H1 (cell line): Measurements from ENCODE around the gene BPIFB6. TPM values are rescaled to one million over a fixed set of nuclear protein-coding genes. Genes with fewer than 3 reads are reported as not detected.

ENCODE experiments used
- CTCF ChIA-PET: fragments of 300-600 bp; sonication (Branson Sonifier 250); formaldehyde crosslinking; loops from one replicate; lab custom pipeline; 2021; ENCODE audit not compliant: partially characterized antibody; lab: Charles Lee
- POLR2A ChIA-PET: fragments of 300-600 bp; sonication (Branson Sonifier 250); formaldehyde crosslinking; loops from one replicate; lab custom pipeline; 2021; ENCODE audit warnings: inconsistent platforms; ENCODE audit not compliant: partially characterized antibody; lab: Charles Lee
- DNase-seq, 2 experiments: peaks; one replicate each; pipeline versions ENCODE4 v3.0.0 to v3.0.0-alpha.2; 2010 to 2022; ENCODE audit warnings: low spot score in 2 of 2, low read depth in 1 of 2, mixed read lengths in 1 of 2
- FAIRE-seq: peaks from 2 replicates; lab custom pipeline; 2011; peaks lifted over from hg19 to GRCh38; lab: Jason Lieb, UNC
- H2AFZ ChIP-seq: 2 replicates; pipeline ENCODE4 v1.8.1; 2012; ENCODE audit warnings: low read length, inconsistent platforms
- H2AK5ac ChIP-seq: 2 replicates; pipeline ENCODE4 v1.6.1; 2013; ENCODE audit warnings: low read depth, low read length
- H2BK120ac ChIP-seq: replicated peaks from 2 replicates; pipeline ENCODE3; 2013; ENCODE audit warnings: low read depth, low read length, inconsistent platforms
- H2BK12ac ChIP-seq: 2 replicates; pipeline ENCODE4 v1.6.1; 2013; ENCODE audit warnings: low read depth, low read length
- H2BK15ac ChIP-seq: 2 replicates; pipeline ENCODE4 v1.6.1; 2013; ENCODE audit warnings: low read length
- H2BK20ac ChIP-seq: 2 replicates; pipeline ENCODE4 v1.6.1; 2013; ENCODE audit warnings: low read length
- H2BK5ac ChIP-seq: 2 replicates; pipeline ENCODE4 v1.6.1; 2013; ENCODE audit warnings: low read depth, low read length
- H3K14ac ChIP-seq: 2 replicates; pipeline ENCODE4 v1.6.1; 2013; ENCODE audit warnings: inconsistent platforms; ENCODE audit not compliant: insufficient read length
- H3K18ac ChIP-seq: 2 replicates; pipeline ENCODE4 v1.6.1; 2013; ENCODE audit warnings: low read length; ENCODE audit errors: extremely low read depth
- H3K23ac ChIP-seq: 2 replicates; pipeline ENCODE4 v1.6.1; 2013; ENCODE audit warnings: inconsistent platforms; ENCODE audit not compliant: insufficient read length
- H3K23me2 ChIP-seq: 2 replicates; pipeline ENCODE4 v1.6.1; 2013; ENCODE audit warnings: low read depth, low read length
- H3K27ac ChIP-seq: 2 replicates; pipeline ENCODE4 v1.6.1; 2011; ENCODE audit warnings: low read depth, low read length, inconsistent platforms
- H3K27me3 ChIP-seq, 4 experiments: replicated peaks in 1 of 4; 1 replicate in 1 of 4; 2 replicates in 3 of 4; pipeline versions ENCODE4 v1.6.1 to v1.8.1; 2011 to 2013; ENCODE audit warnings: low read length in 3 of 4, mild to moderate bottlenecking in 3 of 4, inconsistent platforms in 2 of 4, mixed read lengths in 2 of 4, moderate library complexity in 1 of 4; ENCODE audit not compliant: control insufficient read depth in 3 of 4, insufficient read depth in 3 of 4; ENCODE audit errors: extremely low read depth in 1 of 4
- H3K36me3 ChIP-seq, 4 experiments: 2 replicates each; pipeline versions ENCODE4 v1.6.1 to v1.8.1; 2011 to 2013; ENCODE audit warnings: mild to moderate bottlenecking in 4 of 4, low read length in 3 of 4, moderate library complexity in 2 of 4, control low read depth in 1 of 4, inconsistent platforms in 1 of 4; ENCODE audit not compliant: insufficient read depth in 4 of 4, control insufficient read depth in 2 of 4
- H3K4ac ChIP-seq: replicated peaks from 2 replicates; pipeline ENCODE3; 2013; ENCODE audit warnings: low read length, low read depth, mixed read lengths, inconsistent platforms; ENCODE audit not compliant: insufficient read length
- H3K4me1 ChIP-seq, 4 experiments: replicated peaks in 1 of 4; 1 replicate in 1 of 4; 2 replicates in 3 of 4; pipeline versions ENCODE4 v1.6.1 to v1.8.1; 2011 to 2013; ENCODE audit warnings: low read length in 3 of 4, inconsistent platforms in 2 of 4, mixed read lengths in 1 of 4; ENCODE audit not compliant: insufficient read depth in 4 of 4, control insufficient read depth in 3 of 4
- H3K4me2 ChIP-seq, 2 experiments: 2 replicates each; pipeline versions ENCODE4 v1.6.1 to v1.8.1; 2011 to 2013; ENCODE audit warnings: low read depth in 2 of 2, low read length in 2 of 2, control low read depth in 1 of 2, inconsistent platforms in 1 of 2, mild to moderate bottlenecking in 1 of 2; ENCODE audit not compliant: insufficient read depth in 1 of 2
- H3K4me3 ChIP-seq, 4 experiments: fragments of 200-600, 300-600 bp in 1 of 4; sonication (generic), shearing (Covaris generic), sonication (Bioruptor Twin) in 1 of 4; 2 replicates each; pipeline versions ENCODE4 v1.5.1 to v1.8.1; 2011 to 2016; ENCODE audit warnings: low read length in 4 of 4, low read depth in 3 of 4, control low read depth in 2 of 4, inconsistent platforms in 2 of 4, mild to moderate bottlenecking in 2 of 4, mixed read lengths in 1 of 4, moderate library complexity in 1 of 4; ENCODE audit not compliant: insufficient read depth in 2 of 4; ENCODE audit errors: extremely low read depth in 1 of 4
- H3K56ac ChIP-seq: replicated peaks from 2 replicates; pipeline ENCODE3; 2013; ENCODE audit warnings: low read depth, mild to moderate bottlenecking, mixed read lengths, low read length, inconsistent platforms; ENCODE audit not compliant: insufficient read length
- H3K79me1 ChIP-seq: 2 replicates; pipeline ENCODE4 v1.6.1; 2013; ENCODE audit warnings: low read depth, low read length, control low read depth
- H3K79me2 ChIP-seq, 2 experiments: 2 replicates each; pipeline versions ENCODE4 v1.6.1 to v1.8.1; 2012 to 2013; ENCODE audit warnings: low read length in 2 of 2, mild to moderate bottlenecking in 2 of 2, inconsistent platforms in 1 of 2; ENCODE audit not compliant: insufficient read depth in 2 of 2, control insufficient read depth in 1 of 2
- H3K9ac ChIP-seq, 4 experiments: replicated peaks in 1 of 4; 1 replicate in 1 of 4; 2 replicates in 3 of 4; pipeline versions ENCODE4 v1.6.1 to v1.8.1; 2011 to 2013; ENCODE audit warnings: low read depth in 3 of 4, low read length in 3 of 4, control low read depth in 2 of 4, mild to moderate bottlenecking in 2 of 4, moderate library complexity in 2 of 4, inconsistent platforms in 1 of 4; ENCODE audit errors: extremely low read depth in 1 of 4
- H3K9me3 ChIP-seq, 2 experiments: 2 replicates each; pipeline versions ENCODE4 v1.6.1 to v1.8.1; 2012 to 2013; ENCODE audit warnings: mild to moderate bottlenecking in 2 of 2, moderate library complexity in 2 of 2, control low read depth in 1 of 2, inconsistent platforms in 1 of 2, low read depth in 1 of 2, low read length in 1 of 2, mixed read lengths in 1 of 2; ENCODE audit not compliant: insufficient read depth in 2 of 2
- H4K20me1 ChIP-seq, 2 experiments: replicated peaks in 1 of 2; 2 replicates each; pipeline versions ENCODE3 to v1.8.1; 2011 to 2013; ENCODE audit warnings: inconsistent platforms in 2 of 2, low read length in 2 of 2, mild to moderate bottlenecking in 1 of 2; ENCODE audit not compliant: insufficient read depth in 2 of 2, control insufficient read depth in 1 of 2
- H4K5ac ChIP-seq: 2 replicates; pipeline ENCODE4 v1.6.1; 2013; ENCODE audit warnings: low read length, low read depth, mixed read lengths, inconsistent platforms; ENCODE audit not compliant: insufficient read length
- H4K8ac ChIP-seq: 2 replicates; pipeline ENCODE4 v1.8.0; 2013; ENCODE audit warnings: mild to moderate bottlenecking, moderate library complexity, low read length, inconsistent platforms; ENCODE audit not compliant: insufficient read depth; ENCODE audit errors: extremely low read depth
- H4K91ac ChIP-seq: replicated peaks from 2 replicates; pipeline ENCODE3; 2013; ENCODE audit warnings: low read length, mixed read lengths, inconsistent platforms; ENCODE audit not compliant: insufficient read length
- ATF3 ChIP-seq: IDR thresholded peaks from 2 replicates; pipeline ENCODE4 v1.6.1; 2011; ENCODE audit warnings: low read depth, mild to moderate bottlenecking, low read length; ENCODE audit not compliant: insufficient read depth
- BRCA1 ChIP-seq: IDR thresholded peaks from 2 replicates; pipeline ENCODE4 v1.6.1; 2012; ENCODE audit warnings: low read depth, low read length, improper control_type of control experiment
- CEBPB ChIP-seq: IDR thresholded peaks from 2 replicates; pipeline ENCODE4 v1.6.1; 2012; ENCODE audit warnings: low read depth, low read length
- EGR1 ChIP-seq: IDR thresholded peaks from 2 replicates; pipeline ENCODE4 v1.6.1; 2011; ENCODE audit warnings: low read depth, low read length, borderline replicate concordance
- FOSL1 ChIP-seq: IDR thresholded peaks from 2 replicates; pipeline ENCODE4 v1.6.1; 2011; ENCODE audit warnings: mild to moderate bottlenecking, low read depth, low read length, moderate library complexity; ENCODE audit not compliant: insufficient read depth
- HDAC2 ChIP-seq, 2 experiments: fragments of 300-600 bp in 1 of 2; sonication (generic) in 1 of 2; IDR thresholded peaks; 2 replicates each; pipeline ENCODE4 v1.6.1; 2011 to 2012; ENCODE audit warnings: low read depth in 2 of 2, low read length in 2 of 2, mild to moderate bottlenecking in 2 of 2, moderate library complexity in 2 of 2, borderline replicate concordance in 1 of 2, inconsistent platforms in 1 of 2
- NANOG ChIP-seq: IDR thresholded peaks from 2 replicates; pipeline ENCODE4 v1.6.1; 2011; ENCODE audit warnings: low read length, low read depth, mild to moderate bottlenecking, inconsistent platforms; ENCODE audit not compliant: insufficient read depth, poor library complexity, severe bottlenecking
- POLR2A ChIP-seq, 2 experiments: IDR thresholded peaks; 1 replicate in 1 of 2; 2 replicates in 1 of 2; pipeline ENCODE4 v1.6.1; 2011; ENCODE audit warnings: low read depth in 2 of 2, low read length in 2 of 2, mild to moderate bottlenecking in 2 of 2; ENCODE audit errors: control extremely low read depth in 1 of 2
- POLR2AphosphoS5 ChIP-seq: IDR thresholded peaks from 2 replicates; pipeline ENCODE4 v1.6.1; 2011; ENCODE audit warnings: low read depth, low read length
- RFX5 ChIP-seq: IDR thresholded peaks from 2 replicates; pipeline ENCODE4 v1.6.1; 2011; ENCODE audit warnings: low read depth, low read length, improper control_type of control experiment, borderline replicate concordance
- SIRT6 ChIP-seq: IDR thresholded peaks from one replicate; pipeline ENCODE4 v1.7.1; 2012; ENCODE audit warnings: low read length, inconsistent platforms
- TAF7 ChIP-seq: optimal IDR thresholded peaks from 2 replicates; pipeline ENCODE3; 2011; ENCODE audit warnings: low read depth, mild to moderate bottlenecking, inconsistent platforms, low read length, moderate library complexity, borderline replicate concordance
- WGBS, 2 experiments: shearing (Covaris generic) in 1 of 2; methylation state at CpG; one replicate each; pipeline versions ENCODE4 v1.1.6 to v1.1.7; 2013 to 2015; ENCODE audit warnings: low lambda C conversion rate in 2 of 2, mixed read lengths in 2 of 2, inconsistent platforms in 1 of 2, low coverage in 1 of 2, missing lambda C conversion rate in 1 of 2; ENCODE audit not compliant: insufficient replicate concordance in 2 of 2, insufficient coverage in 1 of 2, insufficient read length in 1 of 2; ENCODE audit errors: extremely low coverage in 1 of 2, missing lambda C conversion rate in 1 of 2; 5-methylcytosine and 5-hydroxymethylcytosine counted together
- polyA plus RNA-seq, 7 experiments: library from polyadenylated mRNA; depleted of rRNA in 3 of 7; stranded (reverse) in 5 of 7; unstranded in 2 of 7; fragments of >200 nt in 5 of 7; fragments of 200-250 nt in 2 of 7; gene quantifications; 1 replicate in 5 of 7; 2 replicates in 1 of 7; 4 replicates in 1 of 7; pipeline versions ENCODE4 v1.2.1 to v1.2.3, GENCODE V29; 2011 to 2013; ENCODE audit warnings: missing spikeins in 2 of 7, mixed read lengths in 2 of 7
- total RNA-seq: library from RNA; stranded (reverse); fragmentation: NEBNext Ultra II Directional; extraction: Animal tissue kit (Norgen Biotek cat#: 25700); gene quantifications from 2 replicates; pipeline ENCODE4 v1.2.1, GENCODE V29; 2021

BPIFB6 gene
- total and polyA plus RNA-seq, 2 of the 8 experiments (the other 6 are each of a cell fraction or from before 2014, with no cell fraction given): not detected

- CTCF ChIA-PET: interaction anchor here (0.6 to 1.7 kb wide), 2 partner anchors 13 to 49 kb away, joined by 3 read pairs; no protein-coding TSS in a partner anchor
- TF ChIP-seq NANOG (no peak), FOSL1 (no peak), ATF3 (no peak), CEBPB (no peak), TAF7 (no peak), SIRT6 (no peak), POLR2AphosphoS5 (no peak), EGR1 (no peak), POLR2A (IDR thresholded peaks at IDR 0.05; ENCODE audit: control extremely low read depth in 1 of 2, low read depth in 2 of 2, low read length in 2 of 2) (no peak), RFX5 (no peak), BRCA1 (no peak), HDAC2 (IDR thresholded peaks at IDR 0.05; ENCODE audit: borderline replicate concordance in 1 of 2, low read depth in 2 of 2, low read length in 2 of 2) (no peak)
Measured at GRCh38 chr20:33043731-33044181, 12.3 kb downstream of the BPIFB6 start.

More at GRCh38 chr20:33043731-33044181, 12.3 kb downstream of the BPIFB6 start:
- FAIRE-seq: no peak
- Histone ChIP-seq H4K5ac (no peak overlapping the region), H4K20me1 (no peaks in the 10 kb centered on the region), H2AFZ (no peak overlapping the region), H3K36me3 (no peaks in the 10 kb centered on the region), H4K91ac (no peak overlapping the region), H3K9me3 (peaks cover 3 to 15% of the 10 kb centered on the region in 2 experiments; a peak in 2 of 4 replicates), H2BK20ac (no peak overlapping the region), H3K18ac (no peak overlapping the region), H3K23me2 (no peaks in the 10 kb centered on the region), H3K4me2 (no peak overlapping the region), H3K79me2 (no peaks in the 10 kb centered on the region), H3K27ac (no peak overlapping the region), H2BK12ac (no peak overlapping the region), H2AK5ac (no peak overlapping the region), H3K4me1 (no peaks in the 10 kb centered on the region), H3K4ac (no peak overlapping the region), H2BK5ac (no peak overlapping the region), H3K56ac (no peak overlapping the region), H3K23ac (no peak overlapping the region), H3K27me3 (peaks cover 0 to 3% (median 0%) of the 10 kb centered on the region in 4 experiments; a peak in 1 of 7 replicates), H3K4me3 (no peak overlapping the region), H3K9ac (no peak overlapping the region), H2BK15ac (no peak overlapping the region), H3K14ac (no peak overlapping the region), H2BK120ac (no peak overlapping the region), H4K8ac (no peak overlapping the region), H3K79me1 (no peaks in the 10 kb centered on the region)
- no peak for DNase-seq
- WGBS, 2 experiments: 82% methylated on average over 1 of the region's 1 CpG; no CpG with 5 or more reads in 1 of the 2 experiments
- POLR2A ChIA-PET: interaction anchor here (0.6 kb wide), 1 partner anchor 200 kb away, joined by 3 read pairs; no protein-coding TSS in a partner anchor
